IMR-90 (cell line): ENCODE data around the gene CTNS. TPM values are rescaled to one million over a fixed set of nuclear protein-coding genes. Genes with fewer than 3 reads are reported as not detected.

Experiments
- ATAC-seq: fragments of 200-7000 bp; cut with Tn5 transposase; 2 replicates; pipeline ENCODE4 v1.9.1; 2020; ENCODE audit warnings: low read depth, mild to moderate bottlenecking, moderate library complexity
- BruUV-seq: library from RNA; stranded (reverse); fragments of 400-500 nt; replicated peaks from 2 replicates; lab custom pipeline; 2021; lab: Mats Ljungman, UMichigan
- CTCF ChIA-PET: fragments of 300-600 bp; formaldehyde crosslinking; extraction: SDS; loops from one replicate; lab custom pipeline; 2021; ENCODE audit warnings: antibody characterized with exemption; lab: Yijun Ruan, JAX
- POLR2A ChIA-PET: fragments of 300-600 bp; sonication (Branson Sonifier 250); formaldehyde crosslinking; loops from one replicate; lab custom pipeline; 2022; ENCODE audit warnings: antibody characterized with exemption; ENCODE audit not compliant: unreplicated experiment; lab: Charles Lee
- DNase-seq: peaks from one replicate; pipeline ENCODE4 v3.0.0; 2013
- H2AFZ ChIP-seq: replicated peaks from 2 replicates; pipeline ENCODE3; 2013; ENCODE audit warnings: low read length, mild to moderate bottlenecking; ENCODE audit not compliant: poor library complexity
- H2AK5ac ChIP-seq: 2 replicates; pipeline ENCODE4 v1.6.1; 2013; ENCODE audit warnings: low read depth, low read length, inconsistent platforms
- H2AK9ac ChIP-seq: replicated peaks from 2 replicates; pipeline ENCODE3; 2013; ENCODE audit warnings: mild to moderate bottlenecking, low read depth, low read length, moderate library complexity; ENCODE audit not compliant: poor library complexity
- H2BK120ac ChIP-seq: 2 replicates; pipeline ENCODE4 v1.6.1; 2013; ENCODE audit warnings: low read depth, low read length, inconsistent platforms
- H2BK15ac ChIP-seq: 3 replicates; pipeline ENCODE4 v1.6.1; 2013; ENCODE audit warnings: low read depth, low read length, inconsistent platforms
- H2BK20ac ChIP-seq: 2 replicates; pipeline ENCODE4 v1.6.1; 2013; ENCODE audit warnings: low read depth, mild to moderate bottlenecking, inconsistent platforms, low read length, moderate library complexity
- H2BK5ac ChIP-seq: 2 replicates; pipeline ENCODE4 v1.6.1; 2013; ENCODE audit warnings: mild to moderate bottlenecking, low read depth, low read length, inconsistent platforms; ENCODE audit not compliant: poor library complexity, severe bottlenecking
- H3K14ac ChIP-seq: replicated peaks from 2 replicates; pipeline ENCODE4 v1.6.1; 2013; ENCODE audit warnings: low read depth, low read length, inconsistent platforms
- H3K18ac ChIP-seq: 2 replicates; pipeline ENCODE4 v1.6.1; 2013; ENCODE audit warnings: low read depth, low read length, control low read depth
- H3K23ac ChIP-seq: 2 replicates; pipeline ENCODE4 v1.6.1; 2013; ENCODE audit warnings: low read depth, low read length, inconsistent platforms
- H3K27ac ChIP-seq: 2 replicates; pipeline ENCODE4 v1.5.1; 2013; ENCODE audit warnings: mild to moderate bottlenecking, control low read depth, low read length; ENCODE audit not compliant: insufficient read depth
- H3K27me3 ChIP-seq: 2 replicates; pipeline ENCODE4 v1.6.1; 2013; ENCODE audit warnings: low read length; ENCODE audit not compliant: control insufficient read depth, insufficient read depth
- H3K36me3 ChIP-seq: 2 replicates; pipeline ENCODE4 v1.6.1; 2013; ENCODE audit warnings: low read length, mixed read lengths; ENCODE audit not compliant: control insufficient read depth, insufficient read depth
- H3K4ac ChIP-seq: 2 replicates; pipeline ENCODE4 v1.6.1; 2013; ENCODE audit warnings: low read depth, low read length, inconsistent platforms
- H3K4me1 ChIP-seq: 2 replicates; pipeline ENCODE4 v1.6.1; 2013; ENCODE audit warnings: low read length, mixed read lengths; ENCODE audit not compliant: control insufficient read depth, insufficient read depth
- H3K4me2 ChIP-seq: 2 replicates; pipeline ENCODE4 v1.6.1; 2013; ENCODE audit warnings: low read depth, mild to moderate bottlenecking, control low read depth, low read length, moderate library complexity
- H3K4me3 ChIP-seq: 2 replicates; pipeline ENCODE4 v1.5.1; 2013; ENCODE audit warnings: low read depth, mild to moderate bottlenecking, control low read depth, low read length, moderate library complexity; ENCODE audit not compliant: insufficient read depth
- H3K56ac ChIP-seq: 2 replicates; pipeline ENCODE4 v1.6.1; 2013; ENCODE audit warnings: low read length, inconsistent platforms; ENCODE audit not compliant: insufficient read depth; ENCODE audit errors: extremely low read depth
- H3K79me1 ChIP-seq, 2 experiments: 2 replicates each; pipeline ENCODE4 v1.6.1; 2013; ENCODE audit warnings: low read length in 2 of 2, inconsistent platforms in 1 of 2, low read depth in 1 of 2
- H3K9ac ChIP-seq: 2 replicates; pipeline ENCODE4 v1.6.1; 2013; ENCODE audit warnings: low read depth, low read length, control low read depth
- H3K9me1 ChIP-seq: 2 replicates; pipeline ENCODE4 v1.6.1; 2013; ENCODE audit warnings: low read length, inconsistent platforms; ENCODE audit not compliant: insufficient read depth
- H3K9me3 ChIP-seq: 2 replicates; pipeline ENCODE4 v1.6.1; 2013; ENCODE audit warnings: low read length; ENCODE audit not compliant: control insufficient read depth, insufficient read depth
- H4K20me1 ChIP-seq: 2 replicates; pipeline ENCODE4 v1.6.1; 2013; ENCODE audit warnings: low read length, inconsistent platforms; ENCODE audit not compliant: insufficient read depth
- H4K5ac ChIP-seq: 2 replicates; pipeline ENCODE4 v1.6.1; 2013; ENCODE audit warnings: mild to moderate bottlenecking, low read depth, low read length, control low read depth
- H4K8ac ChIP-seq, 2 experiments: 2 replicates each; pipeline ENCODE4 v1.6.1; 2013; ENCODE audit warnings: low read depth in 2 of 2, low read length in 2 of 2, control low read depth in 1 of 2, inconsistent platforms in 1 of 2
- H4K91ac ChIP-seq: 2 replicates; pipeline ENCODE4 v1.6.1; 2013; ENCODE audit warnings: low read depth, low read length, inconsistent platforms; ENCODE audit not compliant: insufficient read depth
- BHLHE40 ChIP-seq: fragments of 150-350 bp; IDR thresholded peaks from 2 replicates; pipeline ENCODE4 v1.6.1; 2016; ENCODE audit warnings: mild to moderate bottlenecking, low read depth, low read length
- CEBPB ChIP-seq: IDR thresholded peaks from 2 replicates; pipeline ENCODE4 v1.6.1; 2012; ENCODE audit warnings: low read depth, low read length, improper control_type of control experiment
- FOS ChIP-seq: fragments of 150-350 bp; IDR thresholded peaks from 2 replicates; pipeline ENCODE4 v1.6.1; 2016; ENCODE audit warnings: low read depth, low read length
- MAFK ChIP-seq: IDR thresholded peaks from 2 replicates; pipeline ENCODE4 v1.6.1; 2012; ENCODE audit warnings: low read depth, low read length, improper control_type of control experiment
- RCOR1 ChIP-seq: IDR thresholded peaks from 2 replicates; pipeline ENCODE4 v1.6.1; 2012; ENCODE audit warnings: mild to moderate bottlenecking, low read length, improper control_type of control experiment; ENCODE audit not compliant: insufficient replicate concordance
- WGBS, 2 experiments: methylation state at CpG; one replicate each; pipeline versions ENCODE4 v1.1.5 to v1.1.7; 2013; ENCODE audit warnings: missing lambda C conversion rate in 2 of 2; ENCODE audit not compliant: insufficient read length in 1 of 2; ENCODE audit errors: extremely low coverage in 2 of 2; 5-methylcytosine and 5-hydroxymethylcytosine counted together
- dilution Hi-C: fragments of 300-500 bp; cut with HindIII; formaldehyde crosslinking; loops from one replicate; pipeline ENCODE4 v1.14.3; 2018; ENCODE audit warnings: low sequenced_read_pairs; ENCODE audit not compliant: unreplicated experiment
- in situ Hi-C: fragments of 300-500 bp; cut with MboI; formaldehyde crosslinking; loops from 3 replicates; pipeline ENCODE4 v1.14.3; 2019; ENCODE audit warnings: low sequenced_read_pairs, inconsistent platforms, mixed read lengths
- intact Hi-C: fragments of 100-400 bp; cut with micrococcal nuclease; formaldehyde crosslinking; loops from 2 replicates; pipeline ENCODE4 v1.10.0; 2022
- polyA plus RNA-seq, 3 experiments: library from polyadenylated mRNA; depleted of rRNA; stranded (reverse); fragments of >200 nt; gene quantifications; 2 replicates each; pipeline ENCODE4 v1.2.3, GENCODE V29; 2012; ENCODE audit warnings: low replicate concordance in 1 of 3
- total RNA-seq: library from RNA; depleted of rRNA; stranded (reverse); fragments of >200 nt; gene quantifications from 2 replicates; pipeline ENCODE4 v1.2.3, GENCODE V29; 2012

CTNS gene
- total and polyA plus RNA-seq, 2 of the 4 experiments (the other 2 are of a cell fraction), result 4.7 to 5.3 TPM

DNA sequence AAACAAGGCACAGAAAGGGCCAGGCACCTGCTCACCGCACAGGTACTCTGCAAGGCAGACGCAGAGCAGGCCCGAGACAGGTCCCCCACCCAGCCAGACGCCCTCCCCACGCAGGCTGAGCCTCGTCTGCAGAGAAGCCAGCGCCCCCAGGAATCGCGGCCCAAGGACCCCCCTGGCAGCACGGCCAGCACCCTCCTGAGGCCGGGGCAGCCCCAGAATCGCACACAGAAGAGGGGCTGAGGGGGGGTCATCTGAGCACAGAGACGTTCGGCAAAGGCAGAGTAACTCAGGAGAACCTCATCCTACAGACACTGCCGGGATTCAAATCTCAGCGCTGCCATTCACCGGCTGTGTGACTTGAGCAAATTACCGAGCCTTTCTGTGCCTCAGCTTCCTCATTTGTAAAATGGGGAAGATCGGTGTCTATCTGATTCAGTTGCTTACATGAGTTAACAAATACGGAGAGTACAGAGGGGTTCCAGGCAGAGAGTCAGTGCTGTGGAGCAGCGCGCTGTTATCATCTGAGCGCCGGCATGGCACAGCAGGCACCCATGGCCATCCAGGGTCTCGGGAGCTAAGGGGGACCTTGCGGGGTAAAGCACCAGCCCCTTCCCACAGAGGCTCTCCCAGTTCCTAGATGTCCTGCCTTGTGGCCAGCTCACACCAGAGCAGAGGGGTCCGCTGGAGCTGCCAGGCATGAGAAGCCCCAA, 42.4 kb downstream of the CTNS start:
- no TSS peak for BruUV-seq
- Histone ChIP-seq H3K4me3 (no peak overlapping the region), H3K9ac (no peak overlapping the region), H3K9me3 (no peaks in the 10 kb centered on the region), H2AFZ (no peak overlapping the region), H2BK120ac (no peak overlapping the region), H2AK9ac (no peak overlapping the region), H4K8ac (no peak overlapping the region), H3K27me3 (peaks cover 2% of the 10 kb centered on the region; the same call in 1 of the 2 replicates), H3K9me1 (no peaks in the 10 kb centered on the region), H3K36me3 (no peaks in the 10 kb centered on the region), H3K14ac (no peak overlapping the region), H4K5ac (no peak overlapping the region), H3K4ac (no peak overlapping the region), H4K91ac (no peak overlapping the region), H3K56ac (no peak overlapping the region), H3K27ac (no peak overlapping the region), H2BK5ac (no peak overlapping the region), H3K4me2 (no peak overlapping the region), H4K20me1 (no peaks in the 10 kb centered on the region), H3K23ac (no peak overlapping the region), H2AK5ac (no peak overlapping the region), H2BK20ac (no peak overlapping the region), H2BK15ac (no peak overlapping the region), H3K79me1 (no peaks in the 10 kb centered on the region), H3K4me1 (no peaks in the 10 kb centered on the region), H3K18ac (no peak overlapping the region)
- dilution Hi-C loops, result no loop called here
- in situ Hi-C loops, result no loop called here
- DNase-seq (no peak), ATAC-seq (no peak)
- intact Hi-C loops, result no loop called here
- ChIA-PET POLR2A (no interaction called here), CTCF (interaction anchor here (0.6 kb wide), 1 partner anchor 106 kb away, joined by 5 read pairs; no protein-coding TSS in a partner anchor)
- TF ChIP-seq RCOR1 (no peak), MAFK (no peak), BHLHE40 (no peak), FOS (no peak), CEBPB (no peak)
- WGBS, 2 experiments, result 88% methylated on average over 6 of the region's 27 CpGs; no CpG with 5 or more reads in 1 of the 2 experiments
